ENCODE results near the gene AKAP8.
A peak's percentile ranks its signal among the peaks of the same experiment; 100 is the strongest.
"Not testable (repeated sequence)": the region's sequence is repeated elsewhere in the genome, so short reads cannot be mapped to it uniquely, and the experiment has no call there.

AKAP8 gene

GRCh38 chr19:15379083-15379998 lies at the start of gene AKAP8:
Gene AKAP8, minus strand, starts transcription at chr19:15379787. Its CDS starts 56 bp downstream, at chr19:15379731.
- peak; percentile 98 for DNase-seq

GRCh38 chr19:15427991-15428471 lies 48.4 kb upstream of the AKAP8 start:
- DNase-seq: no peak

- no peak for DNase-seq
These were observed 47.7 kb upstream of the AKAP8 start for GRCh38 chr19:15427350-15427700.

GRCh38 chr19:15426485-15427349 lies 47.1 kb upstream of the AKAP8 start:
- DNase-seq: no peak

GRCh38 chr19:15425321-15425950 lies 45.8 kb upstream of the AKAP8 start:
- no peak for DNase-seq

- no peak for DNase-seq
These were observed 45.2 kb upstream of the AKAP8 start for GRCh38 chr19:15424692-15425272.

GRCh38 chr19:15424121-15424520 lies 44.5 kb upstream of the AKAP8 start:
- DNase-seq: no peak

- DNase-seq: no peak
These were observed 43.5 kb upstream of the AKAP8 start for GRCh38 chr19:15423130-15423529.

- no peak for DNase-seq
These were observed 42.9 kb upstream of the AKAP8 start for GRCh38 chr19:15422296-15423075.

GRCh38 chr19:15421721-15422260 lies 42.2 kb upstream of the AKAP8 start:
- no peak for DNase-seq

- no peak for DNase-seq
These were observed 41.6 kb upstream of the AKAP8 start for GRCh38 chr19:15421136-15421695.

GRCh38 chr19:15419413-15420025 lies 39.9 kb upstream of the AKAP8 start:
- no peak for DNase-seq

- DNase-seq: peak; percentile 99
These were observed 39.2 kb upstream of the AKAP8 start, which contains the start of gene AKAP8L for GRCh38 chr19:15418579-15419412. Gene AKAP8L, minus strand, starts transcription at chr19:15418988. Its CDS starts 65 bp downstream, at chr19:15418923.

- DNase-seq: no peak
These were observed 38.6 kb upstream of the AKAP8 start for GRCh38 chr19:15418231-15418578.

- no peak for DNase-seq
These were observed 38.1 kb upstream of the AKAP8 start for GRCh38 chr19:15417699-15418098.

GRCh38 chr19:15412832-15413231 lies 33.2 kb upstream of the AKAP8 start:
- no peak for DNase-seq

- not testable (repeated sequence) for DNase-seq
These were observed 31.8 kb upstream of the AKAP8 start for GRCh38 chr19:15411351-15411750.

GRCh38 chr19:15404780-15405211 lies 25.2 kb upstream of the AKAP8 start:
- DNase-seq: no peak

- DNase-seq: no peak
These were observed 24.7 kb upstream of the AKAP8 start for GRCh38 chr19:15404097-15404779.
